ENCODE data around the gene FILIP1. TPM values are rescaled to one million over a fixed set of nuclear protein-coding genes. Genes with fewer than 3 reads are reported as not detected.

FILIP1 gene
- total and polyA plus RNA-seq, 2 of the 4 experiments (the other 2 are of a cell fraction), result under 0.01 to 0.03 TPM

DNA sequence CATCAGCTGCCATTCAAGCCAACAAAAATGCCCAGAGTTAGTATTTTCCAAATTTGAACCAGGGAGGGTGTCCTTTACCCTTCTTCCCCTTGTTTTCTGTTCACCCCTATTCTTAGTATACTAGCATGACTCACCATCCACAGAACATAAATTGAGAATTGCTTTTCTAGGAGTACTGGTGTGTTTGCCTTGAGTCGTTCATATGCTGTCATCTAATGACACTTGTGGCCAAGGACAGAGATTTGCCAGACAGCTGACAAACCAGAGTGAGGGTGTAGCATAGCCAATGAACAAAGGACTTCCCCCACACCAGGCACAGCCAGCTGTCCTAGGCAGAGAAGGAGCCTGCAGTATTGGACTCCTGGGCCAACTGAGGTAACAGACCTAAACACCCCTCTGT is 62.2 kb downstream of the FILIP1 start:
- H2BK20ac ChIP-seq (ENCODE audit: low read depth, low read length), result no peak overlapping the region
- no peak overlapping the region for H2AK9ac ChIP-seq (replicated peaks; ENCODE audit: low read depth, low read length, poor library complexity)
- DNase-seq (peak; percentile 40), ATAC-seq (ENCODE audit: low read depth) (peak; percentile 61)
- H3K9ac ChIP-seq (ENCODE audit: low read depth, low read length), result no peak overlapping the region
- no peak overlapping the region; the same call in 1 of the 2 replicates for H4K91ac ChIP-seq (ENCODE audit: insufficient read depth, low read depth, low read length)
- POLR2A ChIA-PET (ENCODE audit: unreplicated experiment), result no interaction called here
- H2AFZ ChIP-seq (replicated peaks; ENCODE audit: low read length, poor library complexity), result peak overlapping the region; percentile 23
- H3K4ac ChIP-seq (ENCODE audit: low read depth, low read length), result no peak overlapping the region
- H3K4me2 ChIP-seq (ENCODE audit: low read depth, low read length), result no peak overlapping the region
- peaks cover 4% of the 10 kb centered on the region for H3K4me1 ChIP-seq (ENCODE audit: control insufficient read depth, insufficient read depth, low read length)
- CTCF ChIA-PET, result no interaction called here
- dilution Hi-C loops (cut with HindIII; ENCODE audit: low sequenced_read_pairs, unreplicated experiment), result no loop called here
- H4K8ac ChIP-seq (ENCODE audit: low read depth in 2 of 2, low read length in 2 of 2), result no peak overlapping the region
- H3K27ac ChIP-seq (ENCODE audit: insufficient read depth, low read length), result no peak overlapping the region
- H3K4me3 ChIP-seq (ENCODE audit: insufficient read depth, low read depth, low read length), result no peak overlapping the region
- no peaks in the 10 kb centered on the region for H4K20me1 ChIP-seq (ENCODE audit: insufficient read depth, low read length)
- H3K9me1 ChIP-seq (ENCODE audit: insufficient read depth, low read length), result peaks cover 5% of the 10 kb centered on the region; the same call in 1 of the 2 replicates
- no peaks in the 10 kb centered on the region for H3K27me3 ChIP-seq (ENCODE audit: control insufficient read depth, insufficient read depth, low read length)
- H3K14ac ChIP-seq (replicated peaks; ENCODE audit: low read depth, low read length), result no peak overlapping the region
- no peak overlapping the region for H3K56ac ChIP-seq (ENCODE audit: extremely low read depth, insufficient read depth, low read length)
- TF ChIP-seq, protein P1, sequence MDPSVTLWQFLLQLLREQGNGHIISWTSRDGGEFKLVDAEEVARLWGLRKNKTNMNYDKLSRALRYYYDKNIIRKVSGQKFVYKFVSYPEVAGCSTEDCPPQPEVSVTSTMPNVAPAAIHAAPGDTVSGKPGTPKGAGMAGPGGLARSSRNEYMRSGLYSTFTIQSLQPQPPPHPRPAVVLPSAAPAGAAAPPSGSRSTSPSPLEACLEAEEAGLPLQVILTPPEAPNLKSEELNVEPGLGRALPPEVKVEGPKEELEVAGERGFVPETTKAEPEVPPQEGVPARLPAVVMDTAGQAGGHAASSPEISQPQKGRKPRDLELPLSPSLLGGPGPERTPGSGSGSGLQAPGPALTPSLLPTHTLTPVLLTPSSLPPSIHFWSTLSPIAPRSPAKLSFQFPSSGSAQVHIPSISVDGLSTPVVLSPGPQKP (IDR thresholded peaks at IDR 0.05; ENCODE audit: borderline replicate concordance, low read depth, low read length), result no peak
- TF ChIP-seq BHLHE40 (IDR thresholded peaks at IDR 0.05; ENCODE audit: low read depth, low read length) (no peak), RFX5 (IDR thresholded peaks at IDR 0.05; ENCODE audit: low read depth, low read length) (no peak), CEBPB (IDR thresholded peaks at IDR 0.05; ENCODE audit: low read depth, low read length) (no peak), POLR2A (IDR thresholded peaks at IDR 0.05; ENCODE audit: low read depth, low read length) (no peak)
- in situ Hi-C loops (cut with MboI; ENCODE audit: low sequenced_read_pairs), result no loop called here
- H2AK5ac ChIP-seq (ENCODE audit: low read depth, low read length), result peak overlapping the region; percentile 81; the same call in 1 of the 2 replicates
- H2BK5ac ChIP-seq (ENCODE audit: low read depth, low read length, poor library complexity, severe bottlenecking), result no peak overlapping the region
- BruUV-seq (replicated peaks), result no TSS peak
- 0 out of 2 replicates have a peak overlapping the region, but pooled peaks have one; percentile 13 for H3K18ac ChIP-seq (ENCODE audit: low read depth, low read length)
- 0 out of 2 replicates have a peak overlapping the region, but pooled peaks have one; percentile 16 for H2BK120ac ChIP-seq (ENCODE audit: low read depth, low read length)
- WGBS, 2 experiments (ENCODE audit: extremely low coverage in 2 of 2, insufficient read length in 1 of 2), result no CpG with 5 or more reads among the region's 1 CpG
- H3K36me3 ChIP-seq (ENCODE audit: control insufficient read depth, insufficient read depth, low read length), result no peaks in the 10 kb centered on the region
- intact Hi-C loops (cut with micrococcal nuclease), result no loop called here
- H3K23ac ChIP-seq (ENCODE audit: low read depth, low read length), result no peak overlapping the region
- no peaks in the 10 kb centered on the region for H3K79me1 ChIP-seq (ENCODE audit: low read depth in 1 of 2, low read length in 2 of 2)
- no peak overlapping the region for H2BK15ac ChIP-seq (ENCODE audit: low read depth, low read length)
- no peak overlapping the region; the same call in 1 of the 2 replicates for H4K5ac ChIP-seq (ENCODE audit: low read depth, low read length)
- H3K9me3 ChIP-seq (ENCODE audit: control insufficient read depth, insufficient read depth, low read length), result no peaks in the 10 kb centered on the region

Measured in IMR-90 (cell line).